SK-MEL-5 (cell line): ENCODE data around the gene DGCR2. TPM values are rescaled to one million over a fixed set of nuclear protein-coding genes. Genes with fewer than 3 reads are reported as not detected.
"Not testable (repeated sequence)": the region's sequence is repeated elsewhere in the genome, so short reads cannot be mapped to it uniquely, and the experiment has no call there.

Experiments used
- DNase-seq: peaks from one replicate; pipeline ENCODE4 v3.0.0-alpha.2; 2016; ENCODE audit warnings: low read depth, low spot score
- in situ Hi-C: cut with HindIII; loops from 2 replicates; pipeline ENCODE4 v1.10.0; 2016; ENCODE audit warnings: low sequenced_read_pairs, high pct_unique_total_duplicates, low pct_unique_long_range_greater_than_20kb
- total RNA-seq: library from RNA; depleted of rRNA; stranded (reverse); fragments of >200 nt; shearing (Covaris generic); gene quantifications from 2 replicates; pipeline ENCODE4 v1.2.3, GENCODE V29; 2014

Gene DGCR2
- total RNA-seq, 1 experiment from 2014 or later, result 36.9 TPM

DNA sequence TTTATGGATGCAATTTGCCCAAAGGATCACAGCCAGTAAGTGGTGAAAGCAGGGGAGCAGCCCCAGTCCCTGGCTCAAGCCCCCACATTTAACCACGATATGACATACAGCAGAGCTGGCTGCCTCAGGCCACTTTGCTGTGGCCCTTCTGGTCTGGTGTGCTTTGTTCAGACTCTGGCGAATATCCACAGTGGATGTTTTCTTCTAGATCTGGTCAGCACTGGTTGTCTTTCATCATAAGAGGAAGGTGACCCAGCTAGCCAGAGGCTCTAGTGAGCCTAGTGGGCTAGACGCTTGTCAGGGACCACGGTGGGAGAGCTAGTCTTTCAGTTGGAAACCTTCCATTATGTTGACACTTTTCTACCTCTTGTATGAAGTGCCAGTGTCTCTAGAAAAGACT is 42.5 kb downstream of the DGCR2 start:
- in situ Hi-C loops, result no loop called here
- no peak for DNase-seq

DNA sequence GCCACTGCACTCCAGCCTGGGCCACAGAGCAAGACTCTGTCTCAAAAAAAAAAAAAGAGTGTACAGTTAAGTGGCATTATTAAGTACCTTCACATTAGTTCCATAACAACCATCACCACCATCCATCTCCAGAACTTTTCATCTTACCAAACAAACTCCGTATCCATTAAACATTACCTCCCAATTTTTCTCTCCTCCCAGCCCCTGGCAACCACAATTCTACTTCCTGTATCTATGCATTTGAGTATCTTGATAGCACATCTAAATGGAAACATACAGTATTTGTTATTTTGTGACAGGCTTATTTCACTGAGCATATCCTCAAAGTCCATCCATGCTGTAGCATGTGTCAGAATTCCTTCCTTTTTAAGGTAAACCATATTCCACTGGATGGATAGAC is 46.8 kb downstream of the DGCR2 start:
- in situ Hi-C loops, result no loop called here

GRCh38 chr22:19072853-19073252 is 49.4 kb downstream of the DGCR2 start:
- in situ Hi-C loops, DNase-seq: not testable (repeated sequence)

More for the DNA sequence above, 46.8 kb downstream of the DGCR2 start:
- no peak for DNase-seq

DNA sequence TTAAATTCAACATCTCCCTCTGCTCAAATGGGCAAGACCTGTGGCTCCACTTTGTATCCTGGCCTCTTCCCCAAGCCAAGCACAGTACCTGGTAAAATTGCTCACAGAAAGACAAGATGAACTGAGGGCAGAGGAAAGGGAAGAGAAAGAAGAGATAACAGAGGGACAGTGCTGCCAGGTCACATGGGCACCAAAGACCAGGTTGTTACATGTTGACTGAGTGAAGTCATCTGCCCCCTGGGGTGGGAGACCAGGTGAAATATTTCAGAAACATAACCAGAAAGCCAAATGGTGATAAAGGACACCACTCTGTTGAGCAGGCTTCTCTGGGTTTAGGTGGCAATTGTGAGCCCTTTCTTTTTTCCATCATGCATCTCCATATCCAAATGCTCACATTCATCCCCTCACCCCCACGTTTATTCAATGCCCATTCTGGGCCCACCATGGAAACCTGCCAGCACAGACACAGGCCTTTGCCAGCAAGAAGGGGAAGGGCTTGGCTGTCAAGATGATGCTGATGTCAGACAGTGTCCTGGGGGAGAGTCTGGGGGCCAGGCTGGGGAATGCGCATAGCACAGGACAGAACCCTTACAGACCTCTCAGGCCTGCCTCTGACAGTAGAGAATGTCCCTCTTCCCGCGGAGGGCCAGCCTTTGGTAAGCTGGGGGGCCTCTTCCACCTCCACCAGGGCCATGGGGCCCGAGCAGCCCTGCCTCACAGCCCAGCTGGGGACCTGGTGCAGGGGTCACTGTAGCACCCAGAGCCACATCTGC is 51.6 kb downstream of the DGCR2 start:
- DNase-seq, result no peak
- in situ Hi-C loops, result no loop called here

GRCh38 chr22:19069451-19069850 is 52.8 kb downstream of the DGCR2 start:
- DNase-seq, result no peak
- in situ Hi-C loops, result no loop called here

GRCh38 chr22:19068784-19069271 is 53.4 kb downstream of the DGCR2 start:
- in situ Hi-C loops, result no loop called here
- no peak for DNase-seq

GRCh38 chr22:19067696-19068348 is 54.4 kb downstream of the DGCR2 start:
- DNase-seq, result no peak
- in situ Hi-C loops, result no loop called here

- no peak for DNase-seq
- in situ Hi-C loops, result no loop called here
These were observed 55.5 kb downstream of the DGCR2 start for GRCh38 chr22:19066531-19067271.

DNA sequence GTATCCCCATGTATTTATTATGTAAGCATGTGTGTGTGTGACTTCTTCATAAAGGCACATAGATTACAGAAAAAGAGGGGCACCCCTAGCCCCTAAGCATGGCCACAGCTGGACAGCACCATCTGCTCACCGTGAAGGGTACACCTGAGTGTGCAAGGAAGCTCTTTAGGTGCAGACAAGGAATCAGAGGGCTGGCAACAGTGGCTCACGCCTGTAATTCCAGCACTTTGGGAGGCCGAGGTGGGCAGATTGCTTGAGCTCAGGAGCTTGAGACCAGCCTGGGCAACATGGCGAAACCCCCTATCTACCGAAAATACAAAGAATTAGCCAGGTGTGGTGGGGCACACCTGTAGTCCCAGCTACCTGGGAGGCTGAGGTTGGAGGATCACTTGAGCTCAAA is 56.3 kb downstream of the DGCR2 start:
- in situ Hi-C loops, result no loop called here

DNA sequence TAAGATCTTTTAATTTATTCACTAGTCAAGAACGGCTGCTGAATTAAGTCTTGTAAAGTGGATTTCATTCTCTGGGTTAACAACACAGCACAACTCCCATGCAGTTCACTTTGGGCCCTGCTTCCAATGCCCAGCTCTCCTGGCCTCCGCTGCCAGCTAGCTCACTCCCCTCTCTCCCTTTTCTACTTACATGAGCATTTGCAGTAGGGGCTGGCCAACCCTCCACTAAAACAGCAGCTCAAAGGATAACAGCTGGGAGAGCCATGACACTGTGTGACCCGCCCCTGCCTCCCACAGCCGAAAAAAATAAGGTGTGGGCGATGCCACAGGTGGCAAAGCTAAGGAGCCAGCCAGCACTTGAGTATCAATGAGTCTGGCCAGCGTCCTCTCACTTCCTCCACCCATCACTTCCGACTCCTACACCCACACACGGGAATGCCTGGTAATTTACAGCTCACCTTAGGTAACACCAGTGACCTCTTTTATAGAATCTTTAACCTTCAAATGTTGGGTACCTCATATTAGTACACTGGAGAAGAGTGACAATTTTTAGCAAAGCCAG is 56.8 kb downstream of the DGCR2 start:
- in situ Hi-C loops, result no loop called here
- DNase-seq, result no peak

More for the DNA sequence above, 56.3 kb downstream of the DGCR2 start:
- no peak for DNase-seq

DNA sequence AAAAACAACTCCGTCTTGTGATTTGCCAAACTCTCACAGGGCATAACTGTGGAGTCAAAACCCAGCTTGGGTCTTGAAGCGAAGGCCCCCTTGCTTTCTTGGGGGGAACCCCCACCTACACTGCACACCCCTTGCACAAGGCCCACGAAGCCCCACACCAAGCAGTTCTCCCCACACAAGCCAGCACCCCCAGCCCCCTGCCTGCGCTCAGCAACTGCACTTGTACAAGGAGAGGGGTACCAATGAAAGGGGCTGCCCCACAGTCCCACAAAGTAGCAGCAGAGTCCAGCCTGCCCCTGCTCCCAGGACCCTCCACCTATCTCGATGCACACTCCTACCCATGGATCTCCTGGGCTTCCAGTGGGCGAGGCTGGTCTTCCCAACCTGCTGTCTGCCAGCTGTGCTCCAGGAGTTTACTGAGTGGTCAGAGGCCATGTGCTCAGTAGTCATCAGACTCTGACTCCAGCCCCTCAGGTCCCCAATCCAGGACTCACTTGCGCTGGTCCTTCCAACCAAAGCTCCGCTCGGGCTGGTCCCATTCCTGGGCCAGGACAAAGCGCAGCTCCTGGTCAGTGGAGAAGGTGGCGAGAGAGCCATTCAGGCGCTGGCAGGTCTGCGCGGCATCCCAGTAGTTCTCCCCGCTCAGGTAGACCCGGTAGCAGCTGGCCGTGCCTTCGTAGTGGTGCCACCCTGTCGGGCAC is 57.7 kb downstream of the DGCR2 start:
- no peak for DNase-seq
- in situ Hi-C loops, result no loop called here

- in situ Hi-C loops, result no loop called here
- DNase-seq, result no peak
These were observed 58.4 kb downstream of the DGCR2 start for GRCh38 chr22:19063581-19064353.

GRCh38 chr22:19062943-19063308 is 59.3 kb downstream of the DGCR2 start:
- in situ Hi-C loops, result no loop called here
- no peak for DNase-seq

DNA sequence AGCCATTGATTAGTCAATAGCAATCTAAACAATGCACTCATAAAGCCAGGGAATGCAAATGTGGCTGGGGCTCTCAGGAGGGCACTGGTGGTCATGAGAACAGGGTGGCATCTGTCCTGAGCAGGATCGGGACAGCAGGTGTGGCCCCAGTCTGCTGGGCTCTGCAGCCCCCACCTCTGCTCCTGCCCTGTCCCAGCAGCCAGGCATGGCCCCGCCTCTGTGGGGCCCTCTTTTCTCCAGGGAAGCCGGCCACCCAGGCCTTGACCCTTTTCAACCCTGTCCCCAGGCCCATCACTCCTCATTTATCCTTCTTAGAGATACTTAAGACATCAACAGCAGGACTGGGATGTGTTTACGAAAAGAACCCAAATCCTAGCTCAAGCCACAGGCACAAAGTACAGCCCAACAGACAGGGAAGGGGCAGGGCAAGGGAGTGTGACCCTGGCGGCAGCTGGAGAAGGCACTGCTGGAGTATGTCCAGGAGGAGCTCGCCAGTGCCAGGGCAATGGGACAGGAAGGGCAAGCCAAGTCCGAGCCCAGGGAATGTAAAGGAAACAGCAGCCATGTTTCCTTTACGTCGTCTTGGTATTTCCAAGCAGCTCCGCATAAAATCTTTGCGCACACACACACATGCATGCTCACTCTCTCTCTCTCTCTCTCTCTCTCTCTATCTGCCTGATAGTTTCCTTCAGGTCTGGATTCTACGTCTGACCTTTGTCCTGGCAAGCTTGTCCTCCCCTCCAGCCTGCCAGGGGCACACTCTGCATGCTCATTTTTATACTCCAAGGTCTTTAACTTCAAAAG is 59.9 kb downstream of the DGCR2 start:
- DNase-seq, result no peak

GRCh38 chr22:19061471-19062138 is 60.6 kb downstream of the DGCR2 start:
- DNase-seq, result no peak
- in situ Hi-C loops, result no loop called here

More for the DNA sequence above, 59.9 kb downstream of the DGCR2 start:
- in situ Hi-C loops, result no loop called here
